Renal cortex interstitium (tissue), 11 donors: ENCODE data around the gene CHST8. TPM values are rescaled to one million over a fixed set of nuclear protein-coding genes. Genes with fewer than 3 reads are reported as not detected.

Source experiments
- DNase-seq, 11 donors: peaks; one replicate each; pipeline ENCODE4 v3.0.0-alpha.2; 2013; ENCODE audit warnings: low read depth in 9 of 11, low spot score in 4 of 11; ENCODE audit errors: extremely low read depth in 1 of 11
- polyA plus RNA-seq, 3 donors: library from polyadenylated mRNA; unstranded; fragments of 120-200 nt; gene quantifications; one replicate each; pipeline ENCODE4 v1.2.1, GENCODE V29; 2013; ENCODE audit not compliant: insufficient read length in 3 of 3

Gene CHST8
- polyA plus RNA-seq, 3 donors = 0.09 to 0.44 (median 0.27) TPM

GRCh38 chr19:33788676-33789075, 166.9 kb downstream of the CHST8 start:
- no peak for DNase-seq

GRCh38 chr19:33789344-33789743, 167.6 kb downstream of the CHST8 start:
- DNase-seq = no peak

- DNase-seq = no peak
These were observed 173.1 kb downstream of the CHST8 start for GRCh38 chr19:33794683-33795369.

GRCh38 chr19:33795370-33796163, 173.8 kb downstream of the CHST8 start:
- DNase-seq = peak in 9 of 11 donors; percentile 71 to 86 (median 85)

GRCh38 chr19:33796164-33796875, 174.6 kb downstream of the CHST8 start, which contains the start of gene KCTD15:
Gene KCTD15, plus strand, starts transcription at chr19:33796870. Its CDS starts 3,585 bp downstream, at chr19:33800455.
- DNase-seq = peak in 4 of 11 donors; percentile 67 to 74 (median 68)

GRCh38 chr19:33797802-33798671, 176.3 kb downstream of the CHST8 start:
- peak in 4 of 11 donors; percentile 33 to 49 (median 41) for DNase-seq

- DNase-seq = no peak
These were observed 176.9 kb downstream of the CHST8 start for GRCh38 chr19:33798681-33799111.

- no peak for DNase-seq
These were observed 177.7 kb downstream of the CHST8 start for GRCh38 chr19:33799476-33799875.

- no peak for DNase-seq
These were observed 178.4 kb downstream of the CHST8 start for GRCh38 chr19:33800012-33800680.

- no peak for DNase-seq
These were observed 179.7 kb downstream of the CHST8 start for GRCh38 chr19:33801411-33801810.

- DNase-seq = no peak
These were observed 180.2 kb downstream of the CHST8 start for GRCh38 chr19:33802001-33802400.

- DNase-seq = no peak
These were observed 181.0 kb downstream of the CHST8 start for GRCh38 chr19:33802801-33803200.

GRCh38 chr19:33803383-33803782, 181.6 kb downstream of the CHST8 start:
- no peak for DNase-seq

- DNase-seq = peak in 1 of 11 donors; percentile 29
These were observed 182.5 kb downstream of the CHST8 start for GRCh38 chr19:33804021-33804799.

GRCh38 chr19:33805313-33805712, 183.6 kb downstream of the CHST8 start:
- DNase-seq = no peak

GRCh38 chr19:33805840-33806433, 184.2 kb downstream of the CHST8 start:
- DNase-seq = no peak

- DNase-seq = no peak
These were observed 184.7 kb downstream of the CHST8 start for GRCh38 chr19:33806434-33806881.
